H1 (cell line): Measurements from ENCODE around the gene MAFF. TPM values are rescaled to one million over a fixed set of nuclear protein-coding genes. Genes with fewer than 3 reads are reported as not detected.

ENCODE experiments used
- CTCF ChIA-PET: fragments of 300-600 bp; sonication (Branson Sonifier 250); formaldehyde crosslinking; loops from one replicate; lab custom pipeline; 2021; ENCODE audit not compliant: partially characterized antibody; lab: Charles Lee
- POLR2A ChIA-PET: fragments of 300-600 bp; sonication (Branson Sonifier 250); formaldehyde crosslinking; loops from one replicate; lab custom pipeline; 2021; ENCODE audit warnings: inconsistent platforms; ENCODE audit not compliant: partially characterized antibody; lab: Charles Lee
- DNase-seq, 2 experiments: peaks; one replicate each; pipeline versions ENCODE4 v3.0.0 to v3.0.0-alpha.2; 2010 to 2022; ENCODE audit warnings: low spot score in 2 of 2, low read depth in 1 of 2, mixed read lengths in 1 of 2
- FAIRE-seq: peaks from 2 replicates; lab custom pipeline; 2011; peaks lifted over from hg19 to GRCh38; lab: Jason Lieb, UNC
- H2AFZ ChIP-seq: 2 replicates; pipeline ENCODE4 v1.8.1; 2012; ENCODE audit warnings: low read length, inconsistent platforms
- H2AK5ac ChIP-seq: 2 replicates; pipeline ENCODE4 v1.6.1; 2013; ENCODE audit warnings: low read depth, low read length
- H2BK120ac ChIP-seq: replicated peaks from 2 replicates; pipeline ENCODE3; 2013; ENCODE audit warnings: low read depth, low read length, inconsistent platforms
- H2BK12ac ChIP-seq: 2 replicates; pipeline ENCODE4 v1.6.1; 2013; ENCODE audit warnings: low read depth, low read length
- H2BK15ac ChIP-seq: 2 replicates; pipeline ENCODE4 v1.6.1; 2013; ENCODE audit warnings: low read length
- H2BK20ac ChIP-seq: 2 replicates; pipeline ENCODE4 v1.6.1; 2013; ENCODE audit warnings: low read length
- H2BK5ac ChIP-seq: 2 replicates; pipeline ENCODE4 v1.6.1; 2013; ENCODE audit warnings: low read depth, low read length
- H3K14ac ChIP-seq: 2 replicates; pipeline ENCODE4 v1.6.1; 2013; ENCODE audit warnings: inconsistent platforms; ENCODE audit not compliant: insufficient read length
- H3K18ac ChIP-seq: 2 replicates; pipeline ENCODE4 v1.6.1; 2013; ENCODE audit warnings: low read length; ENCODE audit errors: extremely low read depth
- H3K23ac ChIP-seq: 2 replicates; pipeline ENCODE4 v1.6.1; 2013; ENCODE audit warnings: inconsistent platforms; ENCODE audit not compliant: insufficient read length
- H3K23me2 ChIP-seq: 2 replicates; pipeline ENCODE4 v1.6.1; 2013; ENCODE audit warnings: low read depth, low read length
- H3K27ac ChIP-seq: 2 replicates; pipeline ENCODE4 v1.6.1; 2011; ENCODE audit warnings: low read depth, low read length, inconsistent platforms
- H3K27me3 ChIP-seq, 4 experiments: replicated peaks in 1 of 4; 1 replicate in 1 of 4; 2 replicates in 3 of 4; pipeline versions ENCODE4 v1.6.1 to v1.8.1; 2011 to 2013; ENCODE audit warnings: low read length in 3 of 4, mild to moderate bottlenecking in 3 of 4, inconsistent platforms in 2 of 4, mixed read lengths in 2 of 4, moderate library complexity in 1 of 4; ENCODE audit not compliant: control insufficient read depth in 3 of 4, insufficient read depth in 3 of 4; ENCODE audit errors: extremely low read depth in 1 of 4
- H3K36me3 ChIP-seq, 4 experiments: 2 replicates each; pipeline versions ENCODE4 v1.6.1 to v1.8.1; 2011 to 2013; ENCODE audit warnings: mild to moderate bottlenecking in 4 of 4, low read length in 3 of 4, moderate library complexity in 2 of 4, control low read depth in 1 of 4, inconsistent platforms in 1 of 4; ENCODE audit not compliant: insufficient read depth in 4 of 4, control insufficient read depth in 2 of 4
- H3K4ac ChIP-seq: replicated peaks from 2 replicates; pipeline ENCODE3; 2013; ENCODE audit warnings: low read length, low read depth, mixed read lengths, inconsistent platforms; ENCODE audit not compliant: insufficient read length
- H3K4me1 ChIP-seq, 4 experiments: replicated peaks in 1 of 4; 1 replicate in 1 of 4; 2 replicates in 3 of 4; pipeline versions ENCODE4 v1.6.1 to v1.8.1; 2011 to 2013; ENCODE audit warnings: low read length in 3 of 4, inconsistent platforms in 2 of 4, mixed read lengths in 1 of 4; ENCODE audit not compliant: insufficient read depth in 4 of 4, control insufficient read depth in 3 of 4
- H3K4me2 ChIP-seq, 2 experiments: 2 replicates each; pipeline versions ENCODE4 v1.6.1 to v1.8.1; 2011 to 2013; ENCODE audit warnings: low read depth in 2 of 2, low read length in 2 of 2, control low read depth in 1 of 2, inconsistent platforms in 1 of 2, mild to moderate bottlenecking in 1 of 2; ENCODE audit not compliant: insufficient read depth in 1 of 2
- H3K4me3 ChIP-seq, 4 experiments: fragments of 200-600, 300-600 bp in 1 of 4; sonication (generic), shearing (Covaris generic), sonication (Bioruptor Twin) in 1 of 4; 2 replicates each; pipeline versions ENCODE4 v1.5.1 to v1.8.1; 2011 to 2016; ENCODE audit warnings: low read length in 4 of 4, low read depth in 3 of 4, control low read depth in 2 of 4, inconsistent platforms in 2 of 4, mild to moderate bottlenecking in 2 of 4, mixed read lengths in 1 of 4, moderate library complexity in 1 of 4; ENCODE audit not compliant: insufficient read depth in 2 of 4; ENCODE audit errors: extremely low read depth in 1 of 4
- H3K56ac ChIP-seq: replicated peaks from 2 replicates; pipeline ENCODE3; 2013; ENCODE audit warnings: low read depth, mild to moderate bottlenecking, mixed read lengths, low read length, inconsistent platforms; ENCODE audit not compliant: insufficient read length
- H3K79me1 ChIP-seq: 2 replicates; pipeline ENCODE4 v1.6.1; 2013; ENCODE audit warnings: low read depth, low read length, control low read depth
- H3K79me2 ChIP-seq, 2 experiments: 2 replicates each; pipeline versions ENCODE4 v1.6.1 to v1.8.1; 2012 to 2013; ENCODE audit warnings: low read length in 2 of 2, mild to moderate bottlenecking in 2 of 2, inconsistent platforms in 1 of 2; ENCODE audit not compliant: insufficient read depth in 2 of 2, control insufficient read depth in 1 of 2
- H3K9ac ChIP-seq, 4 experiments: replicated peaks in 1 of 4; 1 replicate in 1 of 4; 2 replicates in 3 of 4; pipeline versions ENCODE4 v1.6.1 to v1.8.1; 2011 to 2013; ENCODE audit warnings: low read depth in 3 of 4, low read length in 3 of 4, control low read depth in 2 of 4, mild to moderate bottlenecking in 2 of 4, moderate library complexity in 2 of 4, inconsistent platforms in 1 of 4; ENCODE audit errors: extremely low read depth in 1 of 4
- H3K9me3 ChIP-seq, 2 experiments: 2 replicates each; pipeline versions ENCODE4 v1.6.1 to v1.8.1; 2012 to 2013; ENCODE audit warnings: mild to moderate bottlenecking in 2 of 2, moderate library complexity in 2 of 2, control low read depth in 1 of 2, inconsistent platforms in 1 of 2, low read depth in 1 of 2, low read length in 1 of 2, mixed read lengths in 1 of 2; ENCODE audit not compliant: insufficient read depth in 2 of 2
- H4K20me1 ChIP-seq, 2 experiments: replicated peaks in 1 of 2; 2 replicates each; pipeline versions ENCODE3 to v1.8.1; 2011 to 2013; ENCODE audit warnings: inconsistent platforms in 2 of 2, low read length in 2 of 2, mild to moderate bottlenecking in 1 of 2; ENCODE audit not compliant: insufficient read depth in 2 of 2, control insufficient read depth in 1 of 2
- H4K5ac ChIP-seq: 2 replicates; pipeline ENCODE4 v1.6.1; 2013; ENCODE audit warnings: low read length, low read depth, mixed read lengths, inconsistent platforms; ENCODE audit not compliant: insufficient read length
- H4K8ac ChIP-seq: 2 replicates; pipeline ENCODE4 v1.8.0; 2013; ENCODE audit warnings: mild to moderate bottlenecking, moderate library complexity, low read length, inconsistent platforms; ENCODE audit not compliant: insufficient read depth; ENCODE audit errors: extremely low read depth
- H4K91ac ChIP-seq: replicated peaks from 2 replicates; pipeline ENCODE3; 2013; ENCODE audit warnings: low read length, mixed read lengths, inconsistent platforms; ENCODE audit not compliant: insufficient read length
- BACH1 ChIP-seq: IDR thresholded peaks from 2 replicates; pipeline ENCODE4 v1.6.1; 2012; ENCODE audit warnings: low read length, improper control_type of control experiment
- CBX8 ChIP-seq: fragments of 300-800, 300-1000 bp; sonication (generic); IDR thresholded peaks from 2 replicates; pipeline ENCODE4 v1.7.1; 2016; ENCODE audit warnings: low read depth, low read length, borderline replicate concordance
- E2F6 ChIP-seq: IDR thresholded peaks from 2 replicates; pipeline ENCODE4 v1.6.1; 2012; ENCODE audit warnings: inconsistent platforms
- KDM4A ChIP-seq: IDR thresholded peaks from one replicate; pipeline ENCODE4 v1.7.1; 2012; ENCODE audit warnings: low read depth, mild to moderate bottlenecking, moderate library complexity, low read length, inconsistent platforms; ENCODE audit not compliant: severe bottlenecking
- MAFK ChIP-seq: IDR thresholded peaks from 2 replicates; pipeline ENCODE4 v1.6.1; 2012; ENCODE audit warnings: low read depth, mild to moderate bottlenecking, improper control_type of control experiment, low read length
- RXRA ChIP-seq: IDR thresholded peaks from 2 replicates; pipeline ENCODE4 v1.6.1; 2011; ENCODE audit warnings: low read depth, mild to moderate bottlenecking, low read length, moderate library complexity; ENCODE audit not compliant: insufficient read depth
- SP4 ChIP-seq: IDR thresholded peaks from 2 replicates; pipeline ENCODE4 v1.6.1; 2012; ENCODE audit warnings: low read length, inconsistent platforms
- YY1 ChIP-seq: IDR thresholded peaks from 2 replicates; pipeline ENCODE4 v1.6.1; 2011; ENCODE audit warnings: low read depth, mild to moderate bottlenecking, low read length
- WGBS, 2 experiments: shearing (Covaris generic) in 1 of 2; methylation state at CpG; one replicate each; pipeline versions ENCODE4 v1.1.6 to v1.1.7; 2013 to 2015; ENCODE audit warnings: low lambda C conversion rate in 2 of 2, mixed read lengths in 2 of 2, inconsistent platforms in 1 of 2, low coverage in 1 of 2, missing lambda C conversion rate in 1 of 2; ENCODE audit not compliant: insufficient replicate concordance in 2 of 2, insufficient coverage in 1 of 2, insufficient read length in 1 of 2; ENCODE audit errors: extremely low coverage in 1 of 2, missing lambda C conversion rate in 1 of 2; 5-methylcytosine and 5-hydroxymethylcytosine counted together
- polyA plus RNA-seq, 7 experiments: library from polyadenylated mRNA; depleted of rRNA in 3 of 7; stranded (reverse) in 5 of 7; unstranded in 2 of 7; fragments of >200 nt in 5 of 7; fragments of 200-250 nt in 2 of 7; gene quantifications; 1 replicate in 5 of 7; 2 replicates in 1 of 7; 4 replicates in 1 of 7; pipeline versions ENCODE4 v1.2.1 to v1.2.3, GENCODE V29; 2011 to 2013; ENCODE audit warnings: missing spikeins in 2 of 7, mixed read lengths in 2 of 7
- total RNA-seq: library from RNA; stranded (reverse); fragmentation: NEBNext Ultra II Directional; extraction: Animal tissue kit (Norgen Biotek cat#: 25700); gene quantifications from 2 replicates; pipeline ENCODE4 v1.2.1, GENCODE V29; 2021
- TF ChIP-seq, protein P1 (sequence below), 3 experiments: IDR thresholded peaks; 1 replicate in 2 of 3; 2 replicates in 1 of 3; pipeline versions ENCODE4 v1.5.1 to v1.6.1; 2011; ENCODE audit warnings: low read length in 3 of 3, mild to moderate bottlenecking in 3 of 3, inconsistent platforms in 2 of 3, low read depth in 1 of 3, moderate library complexity in 1 of 3; ENCODE audit not compliant: insufficient read depth in 1 of 3; ENCODE audit errors: control extremely low read depth in 1 of 3

MAFF gene
- total and polyA plus RNA-seq, 2 of the 8 experiments (the other 6 are each of a cell fraction or from before 2014, with no cell fraction given), result 1.5 to 6.3 TPM

DNA sequence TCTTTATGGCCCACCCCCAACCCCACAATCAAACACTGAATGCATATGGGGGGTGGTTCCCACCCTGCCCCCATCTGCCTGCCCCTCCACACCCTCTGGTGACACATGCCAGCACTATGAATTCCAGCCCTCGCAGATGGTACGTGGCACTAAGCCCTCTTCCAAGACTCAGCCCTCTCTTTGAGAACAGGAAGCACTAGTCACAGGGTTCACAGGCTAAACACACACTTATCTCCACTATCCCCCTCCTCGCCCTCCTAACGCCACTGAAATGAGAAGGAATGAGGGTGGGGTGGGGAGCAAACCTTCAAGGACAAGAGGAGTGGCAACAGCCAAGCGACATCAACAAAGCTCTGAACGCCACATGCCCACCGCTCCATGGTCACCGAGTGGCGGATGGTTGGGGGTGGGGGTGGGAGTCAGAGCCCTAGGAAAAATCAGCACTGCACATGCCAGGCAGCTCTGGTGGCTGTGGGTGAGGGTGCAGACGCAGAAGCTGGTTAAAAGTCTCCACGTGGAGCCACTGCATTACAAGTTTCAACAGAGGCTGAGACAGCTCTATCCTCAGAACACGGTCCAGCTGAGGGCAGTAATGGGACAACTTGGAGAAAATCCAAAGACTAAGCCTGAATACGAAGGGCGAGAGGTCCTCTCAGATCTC, 37.4 kb downstream of the MAFF start:
- H3K23me2 ChIP-seq, result no peaks in the 10 kb centered on the region
- WGBS, 2 experiments, result 80% methylated on average over 14 of the region's 14 CpGs; no CpG with 5 or more reads in 1 of the 2 experiments
- H2AK5ac ChIP-seq, result no peak overlapping the region; the same call in 1 of the 2 replicates
- H2BK12ac ChIP-seq, result no peak overlapping the region
- H2BK120ac ChIP-seq, result no peak overlapping the region
- no peak overlapping the region for H2BK15ac ChIP-seq
- peak overlapping the region; percentile 40; the same call in 1 of the 2 replicates for H4K8ac ChIP-seq
- H3K4me2 ChIP-seq, result no peak overlapping the region
- no peaks in the 10 kb centered on the region for H4K20me1 ChIP-seq
- H3K4ac ChIP-seq, result no peak overlapping the region
- H3K79me1 ChIP-seq, result peaks cover 5% of the 10 kb centered on the region; the same call in 1 of the 2 replicates
- POLR2A ChIA-PET, result interaction anchor here (1.0 kb wide), 1 partner anchor 9 kb away, joined by 4 read pairs; no protein-coding TSS in a partner anchor
- no peak overlapping the region for H3K23ac ChIP-seq
- H3K14ac ChIP-seq, result no peak overlapping the region
- no peak overlapping the region for H3K27ac ChIP-seq
- 0 out of 7 replicates have a peak overlapping the region, but pooled peaks of 1 of the 4 experiments have one; percentile 21 for H3K9ac ChIP-seq
- no peak overlapping the region for H3K18ac ChIP-seq
- no peaks in the 10 kb centered on the region for H3K79me2 ChIP-seq
- H4K5ac ChIP-seq, result no peak overlapping the region
- peak overlapping the region; percentile 77 for H2BK5ac ChIP-seq
- H4K91ac ChIP-seq, result no peak overlapping the region
- CTCF ChIA-PET, result interaction anchor here (0.6 to 1.2 kb wide), 7 partner anchors 8 to 165 kb away, joined by 3 to 5 read pairs (median 3); no protein-coding TSS in a partner anchor
- H2BK20ac ChIP-seq, result no peak overlapping the region
- H3K4me1 ChIP-seq, result peaks cover 0 to 9% (median 0%) of the 10 kb centered on the region in 4 experiments; a peak in 4 of 7 replicates
- DNase-seq (no peak), FAIRE-seq (no peak)
- H3K36me3 ChIP-seq, result peaks cover 0 to 18% (median 5%) of the 10 kb centered on the region in 4 experiments; a peak in 6 of 8 replicates
- H3K9me3 ChIP-seq, result no peaks in the 10 kb centered on the region
- no peak overlapping the region for H3K56ac ChIP-seq
- no peak overlapping the region for H2AFZ ChIP-seq
- no peak overlapping the region for H3K4me3 ChIP-seq
- H3K27me3 ChIP-seq, result no peaks in the 10 kb centered on the region
- TF ChIP-seq RXRA, result no peak
- no peak for TF ChIP-seq SP4
- TF ChIP-seq BACH1, result no peak
- no peak for TF ChIP-seq KDM4A
- TF ChIP-seq CBX8, result no peak
- no peak for TF ChIP-seq MAFK
- TF ChIP-seq YY1, result no peak
- TF ChIP-seq, protein P1, sequence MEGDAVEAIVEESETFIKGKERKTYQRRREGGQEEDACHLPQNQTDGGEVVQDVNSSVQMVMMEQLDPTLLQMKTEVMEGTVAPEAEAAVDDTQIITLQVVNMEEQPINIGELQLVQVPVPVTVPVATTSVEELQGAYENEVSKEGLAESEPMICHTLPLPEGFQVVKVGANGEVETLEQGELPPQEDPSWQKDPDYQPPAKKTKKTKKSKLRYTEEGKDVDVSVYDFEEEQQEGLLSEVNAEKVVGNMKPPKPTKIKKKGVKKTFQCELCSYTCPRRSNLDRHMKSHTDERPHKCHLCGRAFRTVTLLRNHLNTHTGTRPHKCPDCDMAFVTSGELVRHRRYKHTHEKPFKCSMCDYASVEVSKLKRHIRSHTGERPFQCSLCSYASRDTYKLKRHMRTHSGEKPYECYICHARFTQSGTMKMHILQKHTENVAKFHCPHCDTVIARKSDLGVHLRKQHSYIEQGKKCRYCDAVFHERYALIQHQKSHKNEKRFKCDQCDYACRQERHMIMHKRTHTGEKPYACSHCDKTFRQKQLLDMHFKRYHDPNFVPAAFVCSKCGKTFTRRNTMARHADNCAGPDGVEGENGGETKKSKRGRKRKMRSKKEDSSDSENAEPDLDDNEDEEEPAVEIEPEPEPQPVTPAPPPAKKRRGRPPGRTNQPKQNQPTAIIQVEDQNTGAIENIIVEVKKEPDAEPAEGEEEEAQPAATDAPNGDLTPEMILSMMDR (IDR thresholded peaks at IDR 0.05; ENCODE audit: control extremely low read depth in 1 of 3, insufficient read depth in 1 of 3, low read depth in 1 of 3, low read length in 3 of 3), result no peak
- TF ChIP-seq E2F6, result no peak
